Fibroblast of skin of back (primary cell): ENCODE data around the gene EFNA2.

Experiments used
- DNase-seq: peaks from one replicate; pipeline ENCODE4 v3.0.0-alpha.2; 2013

EFNA2 gene

DNA sequence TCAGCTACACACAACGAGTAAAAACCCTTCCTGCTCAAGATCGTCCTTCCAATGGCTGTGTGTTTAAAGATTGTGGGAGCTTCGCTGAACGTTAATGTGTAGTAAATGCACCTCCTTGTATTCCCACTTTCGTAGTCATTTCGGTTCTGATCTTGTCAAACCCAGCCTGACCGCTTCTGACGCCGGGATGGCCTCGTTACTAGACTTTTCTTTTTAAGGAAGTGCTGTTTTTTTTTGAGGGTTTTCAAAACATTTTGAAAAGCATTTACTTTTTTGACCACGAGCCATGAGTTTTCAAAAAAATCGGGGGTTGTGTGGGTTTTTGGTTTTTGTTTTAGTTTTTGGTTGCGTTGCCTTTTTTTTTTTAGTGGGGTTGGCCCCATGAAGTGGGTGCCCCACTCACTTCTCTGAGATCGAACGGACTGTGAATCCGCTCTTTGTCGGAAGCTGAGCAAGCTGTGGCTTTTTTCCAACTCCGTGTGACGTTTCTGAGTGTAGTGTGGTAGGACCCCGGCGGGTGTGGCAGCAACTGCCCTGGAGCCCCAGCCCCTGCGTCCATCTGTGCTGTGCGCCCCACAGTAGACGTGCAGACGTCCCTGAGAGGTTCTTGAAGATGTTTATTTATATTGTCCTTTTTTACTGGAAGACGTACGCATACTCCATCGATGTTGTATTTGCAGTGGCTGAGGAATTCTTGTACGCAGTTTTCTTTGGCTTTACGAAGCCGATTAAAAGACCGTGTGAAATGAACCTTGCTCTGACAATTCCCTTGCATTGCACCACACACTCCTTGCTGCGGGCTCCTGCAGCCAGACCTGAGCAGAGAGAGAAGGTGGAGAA, 13.0 kb upstream of the EFNA2 start:
- no peak for DNase-seq

- DNase-seq, result no peak
These were observed 12.2 kb upstream of the EFNA2 start for GRCh38 chr19:1273263-1274041.

DNA sequence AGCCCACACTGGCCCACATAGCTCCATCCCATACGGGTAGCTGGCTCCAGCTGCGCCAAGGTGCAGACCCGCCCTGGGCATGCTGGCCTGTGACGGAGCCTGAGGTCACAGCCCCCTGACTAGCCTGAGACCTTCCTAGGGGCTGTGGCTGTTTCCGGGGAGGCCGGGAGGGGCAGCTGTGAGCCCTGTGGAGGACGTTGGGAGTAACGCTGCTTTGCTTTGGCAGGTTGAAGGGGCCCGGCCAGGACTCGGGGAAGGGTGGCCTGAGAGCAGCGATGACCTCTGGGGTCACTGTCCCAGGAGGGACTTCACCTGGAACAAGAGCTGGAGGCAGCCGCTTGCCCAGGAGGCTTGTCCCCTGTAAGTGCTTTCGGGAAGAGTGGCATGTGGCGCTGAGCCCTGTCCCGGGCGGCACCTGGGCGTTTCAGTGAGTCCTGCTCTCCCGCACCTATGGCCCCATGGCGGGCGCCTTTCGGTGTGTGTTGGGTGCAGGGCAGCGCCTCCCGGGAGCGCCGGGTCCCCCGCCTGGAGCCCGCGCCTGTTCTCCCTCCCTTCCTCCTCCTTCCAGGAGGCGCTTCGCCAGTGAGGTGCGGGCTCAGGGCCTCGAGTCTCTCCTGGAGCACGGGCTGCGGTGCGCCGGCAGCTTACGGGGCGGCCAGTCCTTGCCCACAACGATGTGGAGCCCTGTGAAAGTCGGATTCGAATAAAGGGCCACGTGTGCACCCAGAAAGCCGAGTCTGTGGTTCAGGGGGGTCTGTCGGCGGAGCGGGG, 11.4 kb upstream of the EFNA2 start:
- no peak for DNase-seq

GRCh38 chr19:1274852-1275259, 10.8 kb upstream of the EFNA2 start:
- no peak for DNase-seq

DNA sequence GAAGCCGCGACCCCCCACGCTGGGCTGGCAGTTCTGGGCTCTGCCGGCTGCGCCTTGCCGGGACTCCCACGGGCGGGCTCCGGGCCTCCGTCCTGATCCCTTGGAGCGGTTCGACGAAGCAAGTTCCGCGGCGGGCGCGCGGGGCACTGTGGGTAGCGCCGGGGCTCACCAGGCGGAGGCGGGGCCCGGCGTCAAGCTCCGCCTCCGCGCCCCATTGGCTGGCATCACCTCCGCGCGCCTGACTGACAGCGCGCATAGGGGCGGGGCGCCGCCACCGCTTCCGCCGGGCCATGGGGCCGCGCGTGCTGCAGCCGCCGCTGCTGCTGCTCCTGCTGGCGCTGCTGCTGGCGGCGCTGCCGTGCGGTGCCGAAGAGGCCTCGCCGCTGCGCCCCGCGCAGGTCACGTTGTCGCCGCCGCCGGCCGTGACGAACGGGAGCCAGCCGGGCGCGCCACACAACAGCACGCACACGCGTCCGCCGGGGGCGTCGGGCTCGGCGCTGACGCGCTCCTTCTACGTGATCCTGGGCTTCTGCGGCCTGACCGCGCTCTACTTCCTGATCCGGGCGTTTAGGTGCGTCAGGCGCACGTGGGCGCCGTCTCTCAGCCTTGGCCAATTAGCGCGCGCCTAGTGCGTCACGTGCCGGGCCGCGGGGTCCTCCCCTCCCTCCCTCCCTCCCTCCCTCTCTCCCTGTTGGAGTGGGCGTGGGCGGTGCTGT, 10.3 kb upstream of the EFNA2 start, which contains the start of gene FAM174C:
Gene FAM174C (plus strand): TSS at position 271 of the 716 bp plus-strand sequence. CDS start 20 bp downstream, at position 291.
- DNase-seq, result peak; percentile 96

DNA sequence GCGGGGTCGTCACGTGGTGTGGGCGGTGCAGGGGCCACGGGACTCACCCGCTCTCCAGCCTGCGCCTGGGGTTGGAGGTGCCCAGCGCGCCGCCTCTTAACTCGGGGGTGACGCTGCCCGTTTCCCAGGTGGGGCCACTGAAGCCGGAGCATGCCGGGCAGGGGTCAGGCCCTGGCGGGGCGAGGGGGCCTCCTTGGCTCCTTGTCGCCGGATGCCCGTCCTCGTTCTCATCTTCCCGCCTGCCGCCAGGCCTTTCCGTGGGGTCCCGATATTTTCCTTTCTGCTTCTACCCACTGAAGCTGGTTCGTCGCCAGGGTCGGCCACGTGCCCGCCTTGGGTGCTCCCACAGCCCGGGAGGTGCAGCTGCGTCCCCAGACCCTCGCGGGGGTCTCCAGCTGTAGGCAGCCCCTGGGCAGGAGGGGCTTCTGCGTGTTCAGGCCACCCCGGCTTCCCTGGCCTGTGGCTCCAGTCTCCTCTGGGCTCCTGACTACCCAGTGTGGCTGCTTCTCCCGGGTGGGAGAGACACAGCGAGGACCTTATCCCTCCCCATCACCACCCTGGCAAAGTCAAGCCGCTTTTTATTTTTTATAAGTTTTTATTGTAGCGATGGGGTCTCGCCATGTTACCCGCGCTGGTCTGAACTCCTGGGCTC, 9.6 kb upstream of the EFNA2 start:
- DNase-seq, result no peak

GRCh38 chr19:1276628-1277022, 9.0 kb upstream of the EFNA2 start:
- no peak for DNase-seq

DNA sequence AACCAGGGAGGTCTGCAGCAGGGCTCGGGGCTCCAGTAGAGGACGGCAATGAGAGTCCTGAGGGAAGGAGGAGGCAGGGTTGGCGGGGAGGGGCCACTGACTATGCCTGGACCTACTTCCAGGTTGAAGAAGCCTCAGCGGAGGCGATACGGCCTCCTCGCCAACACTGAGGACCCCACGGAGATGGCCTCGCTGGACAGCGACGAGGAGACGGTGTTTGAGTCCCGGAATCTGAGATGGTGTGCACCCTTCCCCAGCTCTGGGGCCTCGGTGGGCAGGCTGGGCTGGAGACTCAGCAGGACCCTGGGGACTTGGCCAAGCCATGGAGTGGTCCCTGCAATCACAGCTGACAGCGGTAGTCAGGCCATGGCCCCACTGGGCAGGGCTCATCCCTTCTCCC, 8.6 kb upstream of the EFNA2 start:
- no peak for DNase-seq

- DNase-seq, result no peak
These were observed 7.6 kb upstream of the EFNA2 start for GRCh38 chr19:1278074-1278473.

DNA sequence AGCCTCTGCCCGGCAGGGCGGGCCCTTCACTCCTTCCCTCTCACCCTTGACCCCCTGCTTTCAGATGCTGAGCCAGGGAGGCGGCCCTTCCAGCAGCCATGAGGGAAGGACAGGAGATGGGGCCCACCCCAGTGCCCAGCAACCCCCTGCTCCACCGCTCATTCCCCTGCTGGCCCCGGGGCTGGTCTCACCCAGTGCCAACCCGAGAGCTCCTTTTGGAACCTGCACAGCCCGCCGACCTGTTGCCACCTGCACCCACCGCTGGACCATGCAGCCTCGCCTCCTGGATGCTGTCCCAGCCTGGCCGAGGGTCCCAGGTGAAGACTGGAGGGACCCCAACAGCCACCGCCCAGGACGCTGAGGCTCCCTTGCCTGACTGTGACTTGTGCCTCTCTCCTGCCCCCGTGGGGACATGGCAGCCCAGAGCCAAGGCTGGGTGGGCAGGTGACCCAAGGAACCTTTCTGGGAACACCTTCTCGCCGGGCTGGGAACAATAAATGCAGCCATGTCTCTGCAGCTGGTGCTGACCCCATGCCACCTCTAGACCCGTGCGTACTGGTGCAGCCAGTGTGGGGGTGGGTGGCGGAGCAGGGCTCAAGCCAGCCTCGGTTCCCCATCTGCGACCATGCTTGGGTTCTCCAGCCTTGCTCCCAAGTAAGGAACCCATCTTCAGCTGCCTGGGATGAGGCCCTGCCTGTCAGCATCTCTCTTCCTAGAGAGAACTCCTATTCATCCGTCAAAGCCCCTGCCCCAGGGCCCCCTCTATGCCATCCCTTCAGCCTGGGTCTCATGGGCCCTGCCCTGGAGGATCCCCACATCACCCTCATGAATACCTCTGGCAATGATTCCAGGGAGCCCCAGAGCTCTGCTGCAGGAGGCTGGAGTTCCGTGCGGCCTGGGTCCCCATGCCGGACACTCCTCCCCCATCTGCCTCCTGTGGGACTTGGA, 6.7 kb upstream of the EFNA2 start:
- no peak for DNase-seq

- DNase-seq, result peak; percentile 75
These were observed 5.8 kb upstream of the EFNA2 start for GRCh38 chr19:1279782-1280341.

DNA sequence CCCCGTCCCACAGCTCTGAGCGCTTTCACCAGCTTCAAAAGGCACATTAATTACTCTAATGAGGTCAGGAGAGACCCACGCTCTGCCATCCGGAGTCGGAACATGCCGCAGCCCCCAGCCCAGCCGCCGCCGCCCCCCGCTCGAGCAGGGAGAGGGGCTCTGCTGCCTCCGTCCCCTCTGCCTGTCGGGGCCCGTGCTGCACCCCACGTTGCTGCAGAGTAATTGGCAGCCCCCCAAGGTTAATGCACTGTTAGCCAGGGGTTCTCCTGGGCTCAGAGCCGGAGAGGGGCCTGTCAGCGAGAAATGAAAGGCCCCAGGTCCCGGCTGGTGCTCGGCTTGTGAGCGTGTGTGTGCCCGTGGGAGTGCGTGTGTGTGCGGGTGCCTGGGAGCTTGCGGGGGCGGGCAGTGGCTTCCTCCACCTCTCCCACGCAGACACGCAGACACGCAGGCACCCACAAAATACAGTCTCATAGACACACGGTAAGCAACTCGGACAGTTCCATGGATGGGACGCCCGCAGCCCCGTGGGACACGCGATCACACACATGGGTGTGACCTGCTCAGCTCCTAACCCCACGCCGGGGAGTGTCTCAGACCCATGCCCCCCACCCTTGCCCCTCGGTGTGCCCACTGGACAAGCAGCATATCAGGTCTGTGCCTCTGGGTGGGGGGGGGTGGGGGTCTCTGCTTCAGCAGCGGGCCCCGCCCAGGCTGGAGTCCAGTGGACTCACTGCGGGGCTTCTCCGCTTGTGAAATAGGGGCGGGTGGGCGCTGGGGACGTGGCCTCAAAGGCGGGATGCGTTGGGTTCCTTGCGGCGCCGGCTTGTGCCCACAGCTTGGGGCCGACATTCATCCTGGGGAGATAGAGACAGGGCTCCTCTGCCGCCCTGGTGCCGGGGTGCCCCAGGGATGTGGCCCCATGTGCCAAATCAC, 4.8 kb upstream of the EFNA2 start:
- DNase-seq, result no peak

DNA sequence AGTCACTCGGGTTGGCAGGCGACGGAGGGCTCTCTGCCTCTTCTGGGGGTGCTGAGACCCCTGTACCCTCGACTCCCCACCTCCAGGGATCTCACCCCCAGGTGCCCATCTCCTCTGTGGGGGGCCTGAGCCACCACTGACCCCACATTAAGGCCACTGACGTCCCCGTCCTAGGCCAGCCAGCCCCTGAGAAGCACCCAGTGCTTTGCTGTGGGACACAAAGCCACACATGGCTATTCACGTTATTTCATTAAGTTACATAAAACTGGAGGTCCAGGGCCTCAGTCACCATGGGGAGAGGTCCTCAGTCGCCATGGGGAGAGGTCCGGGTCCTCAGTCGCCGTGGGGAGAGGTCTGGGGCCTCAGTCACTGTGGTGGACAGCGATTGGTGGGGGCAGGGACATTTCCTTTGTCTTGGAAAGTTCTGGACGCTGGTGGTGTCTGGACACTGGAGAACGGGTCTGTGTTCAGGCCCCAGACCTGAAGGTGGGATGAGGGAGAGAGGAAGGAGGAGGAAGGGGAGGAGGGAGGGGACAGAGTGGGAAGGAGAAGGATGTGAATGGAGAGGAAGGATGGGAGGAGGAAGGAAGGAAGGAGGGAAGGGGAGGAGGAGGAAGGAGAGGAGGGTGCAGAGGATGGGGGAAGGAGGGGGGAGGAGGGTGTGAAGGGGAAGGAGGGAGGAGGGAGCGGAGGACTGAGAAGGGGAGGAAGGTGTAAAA, 3.9 kb upstream of the EFNA2 start:
- DNase-seq, result no peak

- DNase-seq, result no peak
These were observed 3.0 kb upstream of the EFNA2 start for GRCh38 chr19:1282588-1283206.

DNA sequence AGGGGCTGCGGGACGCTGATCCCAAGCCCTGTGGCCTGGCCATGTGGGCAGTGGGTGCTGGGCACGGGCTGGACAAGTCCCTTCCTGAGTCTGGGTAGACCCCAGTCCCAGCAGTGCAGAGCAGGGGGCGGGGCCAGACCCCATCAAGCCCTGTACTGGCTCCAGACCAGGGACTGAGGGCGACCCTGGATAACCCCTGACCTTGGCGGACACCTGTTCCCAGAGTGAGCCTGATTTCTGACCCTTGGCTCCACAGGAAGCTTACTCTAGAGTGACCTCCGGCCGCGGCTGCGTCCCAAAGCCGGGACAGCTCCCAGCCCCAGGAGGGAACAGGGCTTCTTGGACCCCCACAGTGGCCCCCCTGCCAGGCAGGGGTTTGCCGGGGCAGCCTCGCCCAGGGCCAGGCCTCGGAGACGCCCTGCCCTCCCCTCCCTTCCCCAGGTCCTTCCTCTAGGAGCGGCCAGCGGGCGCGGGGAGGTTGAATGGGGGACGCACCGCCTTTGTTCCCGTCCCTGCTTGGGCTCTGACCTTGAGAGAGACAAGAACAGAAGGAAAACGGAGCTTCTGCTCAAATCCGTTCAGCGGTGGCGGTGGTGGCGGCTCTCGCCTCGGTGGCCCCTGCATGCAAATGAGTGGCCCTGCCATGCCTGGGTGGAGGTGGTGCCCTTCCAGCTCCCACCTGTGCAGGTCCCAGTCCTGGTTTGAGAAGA, 2.3 kb upstream of the EFNA2 start:
- DNase-seq, result no peak

DNA sequence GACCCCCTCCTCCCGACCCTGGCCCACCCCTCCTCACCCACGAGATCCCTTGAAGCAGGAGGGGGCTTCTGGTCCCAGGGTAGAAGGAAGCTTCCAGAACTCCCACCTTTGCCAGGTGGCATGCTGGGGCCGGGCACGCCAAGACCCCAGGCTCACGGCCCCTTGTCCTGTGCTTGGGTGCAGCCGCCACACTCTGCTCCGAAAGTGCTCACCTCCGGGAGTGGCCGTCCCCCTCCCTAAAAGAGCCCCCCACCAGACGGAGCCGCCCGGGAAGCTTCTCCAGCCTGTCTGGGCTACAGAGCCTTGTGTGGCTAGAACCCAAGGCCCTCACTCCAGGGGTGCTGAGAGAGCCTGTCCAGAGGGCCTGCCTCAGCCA, 1.8 kb upstream of the EFNA2 start:
- DNase-seq, result no peak

DNA sequence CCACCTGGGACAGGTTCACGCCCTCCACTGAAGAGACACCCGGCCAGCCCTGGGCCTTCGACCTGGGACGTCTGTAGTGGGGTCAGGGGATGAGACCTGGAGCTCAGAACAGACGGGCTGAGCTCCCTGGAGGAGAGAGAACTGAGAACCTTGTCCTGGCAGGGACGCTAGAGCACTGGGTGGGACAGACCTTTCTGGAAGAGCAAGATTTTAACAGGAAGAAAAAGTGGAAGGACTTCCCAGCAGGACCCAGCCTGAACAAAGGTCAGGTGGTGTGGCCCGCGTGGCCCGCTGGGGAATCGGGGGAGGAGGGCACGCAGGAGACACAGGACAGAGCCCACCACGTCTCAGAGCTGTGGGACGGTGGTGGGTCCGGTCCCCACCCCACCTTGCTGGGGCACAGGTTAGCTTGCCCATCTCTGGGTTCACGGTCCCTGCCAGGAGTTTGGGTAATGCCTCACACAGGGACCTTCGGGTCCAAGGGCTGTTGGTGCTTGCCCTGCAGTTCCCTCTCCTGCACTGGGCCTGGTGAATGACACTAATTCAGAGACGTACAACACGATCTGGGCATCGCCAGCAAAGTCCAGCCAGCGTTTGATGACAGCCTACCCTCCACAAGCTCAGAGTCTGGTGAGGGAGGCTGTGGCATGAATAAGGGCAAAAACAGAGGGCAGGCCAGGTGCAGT, 1.2 kb upstream of the EFNA2 start:
- no peak for DNase-seq
